GM19372 (cell line): ENCODE data around the gene SLC25A21.

Source experiments
- ATAC-seq: cut with Tn5 transposase; IDR thresholded peaks from one replicate; pipeline ENCODE4 v1.9.1; 2021; ENCODE audit warnings: mild to moderate bottlenecking, low read depth, moderate library complexity; ENCODE audit not compliant: unreplicated experiment

Gene SLC25A21

GRCh38 chr14:36682338-36682737 is 490.1 kb downstream of the SLC25A21 start:
- no peak for ATAC-seq

- no peak for ATAC-seq
These were observed 496.2 kb downstream of the SLC25A21 start for GRCh38 chr14:36676236-36676635.

GRCh38 chr14:36675581-36675980 is 496.8 kb downstream of the SLC25A21 start:
- no peak for ATAC-seq

GRCh38 chr14:36674659-36675058 is 497.7 kb downstream of the SLC25A21 start:
- ATAC-seq: no peak

- no peak for ATAC-seq
These were observed 500.3 kb downstream of the SLC25A21 start for GRCh38 chr14:36672095-36672494.

- ATAC-seq: no peak
These were observed 501.3 kb downstream of the SLC25A21 start for GRCh38 chr14:36671149-36671548.

- no peak for ATAC-seq
These were observed 504.7 kb downstream of the SLC25A21 start for GRCh38 chr14:36667679-36668078.

GRCh38 chr14:36666416-36667206 is 505.8 kb downstream of the SLC25A21 start:
- no peak for ATAC-seq

GRCh38 chr14:36665887-36666415 is 506.5 kb downstream of the SLC25A21 start:
- ATAC-seq: no peak

- no peak for ATAC-seq
These were observed 507.8 kb downstream of the SLC25A21 start for GRCh38 chr14:36664322-36665193.

- no peak for ATAC-seq
These were observed 508.7 kb downstream of the SLC25A21 start for GRCh38 chr14:36663404-36664321.

- no peak for ATAC-seq
These were observed 509.6 kb downstream of the SLC25A21 start for GRCh38 chr14:36662543-36663403.

- no peak for ATAC-seq
These were observed 510.2 kb downstream of the SLC25A21 start for GRCh38 chr14:36662258-36662542.

- ATAC-seq: no peak
These were observed 510.7 kb downstream of the SLC25A21 start, which contains the start of gene PAX9 for GRCh38 chr14:36661506-36662257. Gene PAX9 (plus strand): TSS chr14:36661860. CDS start chr14:36662090, 230 bp downstream.

- no peak for ATAC-seq
These were observed 511.5 kb downstream of the SLC25A21 start for GRCh38 chr14:36660736-36661505.

- no peak for ATAC-seq
These were observed 512.3 kb downstream of the SLC25A21 start for GRCh38 chr14:36659822-36660735.
